DMS 273 (cell line): ENCODE measurements around the gene CLHC1.
"Not testable (repeated sequence)": the region's sequence is repeated elsewhere in the genome, so short reads cannot be mapped to it uniquely, and the experiment has no call there.

Experiments used
- DNase-seq: peaks from one replicate; lab custom pipeline; 2025; ENCODE audit not compliant: unreplicated experiment; lab: John Stamatoyannopoulos, UW

The CLHC1 gene

GRCh38 chr2:55153584-55154299 lies 78.4 kb downstream of the CLHC1 start:
- DNase-seq = peak; percentile 82

DNA sequence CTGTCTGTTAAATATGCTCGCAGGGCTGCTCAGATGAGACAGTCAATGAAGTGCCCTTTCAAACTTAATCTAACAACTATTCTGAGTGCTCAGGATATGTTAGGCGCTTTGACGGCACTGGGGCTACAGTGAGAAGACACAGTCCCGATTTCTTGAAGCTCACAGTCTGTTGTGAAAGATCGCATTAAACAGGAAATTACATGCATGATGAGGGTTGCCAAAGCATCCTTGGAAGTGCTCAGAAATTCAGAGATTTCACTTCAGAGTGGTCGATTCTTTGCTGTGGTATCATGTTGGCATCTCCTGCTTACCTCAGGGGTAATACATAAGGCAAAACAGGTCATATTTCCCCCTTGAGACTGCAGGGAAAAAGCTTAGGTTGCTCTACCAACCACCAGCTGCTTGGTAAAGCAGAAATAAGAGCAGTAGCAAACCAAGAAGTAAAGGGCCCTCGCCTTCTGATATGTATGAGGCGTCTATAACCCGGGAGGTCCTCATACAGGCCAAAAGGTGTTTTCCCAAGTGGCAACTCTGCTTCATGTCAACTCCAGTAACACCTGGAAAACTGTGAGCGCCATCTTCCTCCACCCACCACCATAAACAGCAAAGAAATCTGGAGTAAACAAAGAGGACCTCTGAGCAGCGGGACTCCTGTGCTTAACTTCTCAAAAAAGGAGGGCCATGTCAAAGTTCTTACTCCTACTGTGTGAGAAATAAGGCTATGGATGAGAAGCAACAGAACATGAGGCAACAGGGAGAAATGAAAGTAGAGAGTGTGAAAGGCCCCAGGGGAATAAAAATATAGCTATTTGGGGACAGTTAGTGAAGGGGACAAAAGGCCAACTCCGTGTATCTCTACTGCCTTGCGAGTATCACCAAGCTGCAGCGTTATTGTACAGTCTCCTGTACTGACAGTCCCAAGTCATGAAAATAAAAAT lies 79.3 kb downstream of the CLHC1 start:
- peak; percentile 64 for DNase-seq

GRCh38 chr2:55151733-55152433 lies 80.2 kb downstream of the CLHC1 start:
- DNase-seq = peak; percentile 23

DNA sequence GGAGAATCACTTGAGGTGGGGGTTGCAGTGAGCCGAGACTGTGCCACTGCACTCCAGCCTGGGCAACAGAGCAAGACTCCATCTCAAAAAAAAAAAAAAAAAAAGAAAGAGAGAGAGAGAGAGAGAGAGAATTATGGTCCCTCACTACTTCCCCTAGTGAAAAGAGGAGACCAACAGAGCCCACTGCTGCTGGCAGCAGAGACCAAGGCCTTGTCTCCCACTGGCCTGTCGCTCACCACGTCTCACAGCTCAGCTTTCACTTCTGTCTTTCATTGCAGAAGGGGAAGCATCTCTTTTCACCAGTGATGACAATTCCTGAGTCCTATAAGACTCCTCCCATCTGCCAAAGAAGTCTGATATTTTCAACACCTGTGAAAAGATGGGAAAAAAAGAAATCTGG lies 81.3 kb downstream of the CLHC1 start:
- no peak for DNase-seq

- peak; percentile 14 for DNase-seq
These were observed 83.8 kb downstream of the CLHC1 start for GRCh38 chr2:55148269-55148668.

DNA sequence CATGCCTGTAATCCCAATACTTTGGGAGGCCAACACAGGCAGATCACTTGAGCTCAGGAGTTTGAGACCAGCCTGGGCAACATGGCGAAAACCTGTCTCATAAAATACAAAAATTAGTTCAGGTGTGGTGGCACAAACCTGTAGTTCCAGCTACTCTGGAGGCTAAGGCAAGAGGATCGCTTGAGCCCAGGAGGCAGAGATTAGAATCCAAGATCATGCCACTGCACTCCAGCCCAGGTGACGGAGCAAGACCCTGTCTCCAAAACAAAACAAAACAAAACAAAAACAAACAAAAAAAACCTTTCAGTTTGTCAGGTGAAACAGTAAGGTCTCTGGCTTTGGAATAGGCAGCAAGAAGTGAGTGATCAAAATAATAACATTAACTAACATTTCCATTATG lies 84.6 kb downstream of the CLHC1 start:
- no peak for DNase-seq

DNA sequence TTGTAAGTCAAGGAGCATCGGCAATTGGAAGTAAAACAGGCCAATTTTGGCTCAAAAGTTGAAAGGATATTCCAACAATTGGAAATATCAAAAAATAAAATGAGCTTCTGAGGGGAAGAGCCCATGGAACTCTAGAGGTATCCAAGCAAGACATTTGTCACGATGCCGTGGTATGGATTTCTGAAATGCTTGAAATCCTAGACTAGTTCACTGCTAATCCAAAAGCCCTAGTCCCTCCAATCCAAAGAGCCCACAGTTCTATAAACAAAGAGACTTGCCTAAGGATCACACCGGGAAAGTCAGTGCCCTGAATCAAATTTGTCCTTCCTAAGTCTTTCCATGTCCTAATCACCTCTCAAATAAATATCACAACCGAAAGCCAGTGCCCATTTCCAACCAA lies 85.1 kb downstream of the CLHC1 start:
- DNase-seq = no peak

DNA sequence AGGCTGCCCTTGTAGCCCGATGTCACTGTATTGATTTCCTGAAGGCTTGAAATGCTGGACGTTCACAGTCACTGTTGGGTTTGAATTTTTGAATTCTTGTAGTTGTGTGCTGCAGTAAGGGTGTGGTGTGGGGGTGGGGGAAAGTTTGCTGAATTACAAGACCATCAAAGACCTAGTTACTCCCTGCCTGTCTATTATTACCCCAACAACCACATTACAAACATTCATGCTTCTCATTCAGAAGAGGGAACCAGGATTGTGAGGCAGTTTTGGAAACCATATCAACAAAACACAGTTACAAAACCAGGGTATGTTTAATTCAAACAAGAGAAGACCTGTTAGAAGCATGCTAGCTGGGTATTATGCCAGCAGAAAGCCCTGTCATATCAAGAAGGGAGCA lies 85.8 kb downstream of the CLHC1 start:
- no peak for DNase-seq

GRCh38 chr2:55144922-55145820 lies 86.9 kb downstream of the CLHC1 start:
- no peak for DNase-seq

DNA sequence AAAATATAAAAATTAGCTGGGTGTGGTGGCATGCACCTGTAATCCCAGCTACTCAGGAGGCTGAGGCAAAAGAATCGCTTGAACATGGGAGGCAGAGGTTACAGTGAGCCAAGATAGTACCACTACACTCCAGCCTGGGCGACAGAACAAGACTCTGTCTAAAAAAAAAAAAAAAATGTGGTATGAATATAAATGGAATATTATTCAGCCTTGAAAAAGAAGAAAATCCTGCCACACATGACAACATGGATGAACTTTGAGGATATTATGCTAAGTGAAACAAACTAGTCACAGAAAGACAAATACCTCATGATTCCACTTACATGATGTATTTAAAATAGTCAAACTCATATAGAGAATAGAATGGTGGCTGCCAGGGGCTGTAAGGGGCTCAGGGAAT lies 88.4 kb downstream of the CLHC1 start:
- DNase-seq = not testable (repeated sequence)

- no peak for DNase-seq
These were observed 89.6 kb downstream of the CLHC1 start for GRCh38 chr2:55142518-55142917.

DNA sequence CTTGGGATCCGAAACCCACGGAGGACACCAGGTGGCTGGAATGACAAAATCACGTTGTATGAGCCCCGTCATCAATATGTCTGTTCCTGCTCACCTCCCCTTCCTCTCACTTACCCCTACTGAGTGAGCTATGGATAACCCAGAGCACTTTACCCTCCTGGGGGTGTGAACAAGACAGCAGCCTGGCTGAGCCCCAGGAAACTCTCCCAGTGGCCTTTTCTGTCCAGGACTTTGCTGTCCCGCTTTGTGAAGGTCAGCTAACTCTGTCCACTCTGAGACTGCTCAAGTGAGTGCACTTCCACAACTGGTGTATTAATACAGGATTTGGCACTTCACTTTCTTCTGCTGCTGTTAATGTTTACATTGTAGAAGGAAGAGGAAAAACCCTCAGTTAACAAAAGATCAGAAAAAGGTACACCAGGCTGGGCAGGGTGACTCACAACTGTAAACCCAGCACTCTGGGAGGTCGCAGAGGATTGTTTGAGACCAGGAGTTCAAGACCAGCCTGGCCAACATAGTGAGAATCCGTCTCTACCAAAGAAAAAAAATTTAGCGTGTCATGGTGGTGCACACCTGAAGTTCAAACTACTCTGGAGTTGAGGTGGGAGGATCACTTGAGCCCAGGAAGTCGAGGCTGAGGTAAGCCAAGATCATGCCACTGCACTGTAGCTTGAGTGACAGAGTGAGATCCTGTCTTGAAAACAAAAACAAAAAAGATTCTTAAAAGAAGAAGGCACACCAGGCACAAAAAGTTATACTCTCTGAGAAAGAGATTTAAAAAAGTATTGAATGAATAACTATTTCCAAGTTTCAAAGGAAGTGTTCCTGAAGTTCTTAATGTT lies 90.3 kb downstream of the CLHC1 start:
- DNase-seq = no peak

DNA sequence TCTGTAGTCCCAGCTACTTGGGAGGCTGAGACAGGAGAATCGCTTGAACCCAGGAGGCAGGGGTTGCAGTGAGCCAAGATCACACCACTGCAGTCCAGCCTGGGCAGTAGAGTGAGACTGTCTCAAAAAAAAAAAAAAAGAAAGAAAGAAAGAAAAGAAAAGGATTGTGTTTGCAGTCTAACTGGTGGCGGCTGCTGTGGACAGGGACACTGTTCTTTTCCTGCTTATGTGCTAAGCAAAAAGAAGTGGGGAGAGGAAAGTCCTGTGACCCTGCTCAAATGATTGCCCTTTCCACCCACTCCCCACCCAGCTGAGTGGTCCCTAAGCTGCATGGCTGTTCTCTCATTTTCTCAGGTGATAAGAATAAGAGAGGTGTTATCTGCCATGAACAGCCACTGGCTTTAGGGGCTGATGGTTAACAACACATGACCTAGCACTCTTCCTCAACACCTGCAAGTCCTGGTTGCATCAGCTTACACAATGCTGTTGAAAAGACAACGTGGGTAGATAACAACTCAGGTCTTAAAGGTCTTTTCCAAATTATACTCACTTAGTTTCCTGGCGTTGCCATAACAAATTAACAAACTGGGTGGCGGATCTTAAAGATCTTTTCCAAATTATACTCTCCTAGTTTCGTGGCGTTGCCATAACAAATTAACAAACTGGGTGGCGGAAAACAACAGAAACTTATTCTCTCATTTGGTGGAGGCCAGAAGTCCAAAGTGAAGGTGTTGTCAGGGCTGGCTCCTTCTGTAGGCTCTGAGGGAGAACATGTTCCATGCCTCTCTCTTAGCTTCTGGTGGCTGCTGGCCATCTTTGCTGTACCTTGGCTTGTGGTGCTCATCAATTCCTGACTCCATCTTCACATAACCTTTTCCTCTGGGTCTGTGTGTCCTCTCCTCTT lies 91.5 kb downstream of the CLHC1 start:
- DNase-seq = no peak

DNA sequence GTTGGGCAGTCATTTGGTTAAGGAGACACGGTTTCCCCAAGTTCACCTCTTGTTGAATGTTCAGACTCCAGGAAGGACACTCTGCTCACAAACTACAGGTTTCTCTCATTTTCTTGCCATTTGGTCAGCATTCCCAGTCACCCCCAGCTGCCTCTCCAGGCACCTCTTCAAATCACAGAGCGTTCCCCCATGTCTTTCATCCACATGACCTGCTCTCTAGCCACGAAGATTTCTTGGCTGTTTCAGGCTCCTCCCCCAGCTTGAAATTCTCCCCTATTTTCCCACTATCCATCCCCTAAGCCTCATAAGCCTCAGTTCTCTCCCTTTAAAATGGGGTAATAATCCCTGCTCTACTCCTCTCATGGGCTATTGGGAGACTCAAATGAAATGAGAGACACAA lies 92.8 kb downstream of the CLHC1 start:
- DNase-seq = no peak

DNA sequence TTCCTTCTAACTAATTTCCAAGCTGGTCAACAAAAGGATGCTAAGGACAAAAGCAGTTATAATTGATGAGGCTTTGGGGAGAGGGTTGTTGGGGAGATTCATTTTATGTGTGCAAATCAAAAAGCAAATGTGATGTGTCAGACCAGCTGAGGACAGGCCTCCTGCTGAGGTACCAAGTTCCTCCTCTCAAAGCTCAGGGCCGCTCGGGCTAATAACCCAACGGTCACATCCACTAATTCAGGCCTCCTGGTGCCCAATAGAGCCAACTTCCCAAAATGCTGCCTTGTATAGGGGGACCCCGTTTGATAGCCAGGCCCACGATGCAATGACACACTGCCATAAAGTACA lies 93.2 kb downstream of the CLHC1 start:
- DNase-seq = no peak

- DNase-seq = no peak
These were observed 93.8 kb downstream of the CLHC1 start for GRCh38 chr2:55138014-55138881.

- no peak for DNase-seq
These were observed 94.8 kb downstream of the CLHC1 start for GRCh38 chr2:55137024-55137958.
